COLO668 (cell line): Measurements from ENCODE around the gene PSMD14.
"Not testable (repeated sequence)": the region's sequence is repeated elsewhere in the genome, so short reads cannot be mapped to it uniquely, and the experiment has no call there.

ENCODE experiments used
- DNase-seq: peaks from one replicate; lab custom pipeline; 2025; ENCODE audit not compliant: unreplicated experiment; lab: John Stamatoyannopoulos, UW

PSMD14 gene

GRCh38 chr2:161308178-161308955 lies at the start of gene PSMD14:
Gene PSMD14 (plus strand): TSS chr2:161308425. CDS start chr2:161318826, 10,401 bp downstream.
- DNase-seq: peak; percentile 92

DNA sequence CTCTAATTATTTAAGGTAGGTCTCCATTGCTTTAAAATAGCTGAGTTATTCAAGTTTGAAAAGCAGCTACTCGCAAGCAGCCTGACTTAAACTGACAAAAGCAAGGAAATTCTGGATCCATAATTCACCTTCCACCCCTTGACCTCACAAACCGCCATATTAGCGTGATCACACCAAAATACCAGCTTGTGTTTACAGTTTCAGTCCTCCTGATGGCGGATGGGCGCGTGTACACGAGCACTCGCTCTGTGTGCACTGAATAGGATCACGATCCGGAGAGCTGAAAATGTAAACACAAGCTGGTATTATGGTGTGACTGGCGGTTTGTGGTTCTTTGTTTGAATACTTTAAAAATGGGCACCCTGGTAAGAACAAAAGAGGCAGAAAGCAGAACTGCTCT lies 42.4 kb upstream of the PSMD14 start:
- peak; percentile 47 for DNase-seq

DNA sequence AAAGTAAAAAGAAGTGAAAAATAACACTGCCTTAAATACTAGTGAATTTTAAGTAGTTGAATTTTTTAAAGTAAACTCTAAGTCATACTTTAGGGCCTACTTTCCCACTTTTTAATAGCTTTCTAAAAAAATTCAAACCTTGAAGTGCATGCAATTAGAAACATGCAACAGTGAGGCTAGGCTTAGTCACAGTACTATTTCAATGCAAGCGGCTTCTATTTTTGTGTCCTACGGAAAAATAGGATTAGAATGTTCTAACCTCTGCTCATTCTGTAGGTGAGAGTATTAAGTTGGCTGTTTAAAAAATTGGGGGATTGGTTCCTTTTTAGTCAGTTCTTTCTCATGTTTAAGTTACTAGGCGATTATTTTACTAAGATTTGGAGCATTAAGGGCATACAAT lies 39.1 kb upstream of the PSMD14 start:
- DNase-seq: no peak

GRCh38 chr2:161273038-161273760 lies 35.0 kb upstream of the PSMD14 start:
- DNase-seq: peak; percentile 17

GRCh38 chr2:161278564-161279229 lies 29.5 kb upstream of the PSMD14 start:
- DNase-seq: not testable (repeated sequence)

- not testable (repeated sequence) for DNase-seq
These were observed 28.9 kb upstream of the PSMD14 start for GRCh38 chr2:161279230-161279815.

GRCh38 chr2:161280906-161281323 lies 27.3 kb upstream of the PSMD14 start:
- not testable (repeated sequence) for DNase-seq

GRCh38 chr2:161281615-161282310 lies 26.5 kb upstream of the PSMD14 start:
- not testable (repeated sequence) for DNase-seq

DNA sequence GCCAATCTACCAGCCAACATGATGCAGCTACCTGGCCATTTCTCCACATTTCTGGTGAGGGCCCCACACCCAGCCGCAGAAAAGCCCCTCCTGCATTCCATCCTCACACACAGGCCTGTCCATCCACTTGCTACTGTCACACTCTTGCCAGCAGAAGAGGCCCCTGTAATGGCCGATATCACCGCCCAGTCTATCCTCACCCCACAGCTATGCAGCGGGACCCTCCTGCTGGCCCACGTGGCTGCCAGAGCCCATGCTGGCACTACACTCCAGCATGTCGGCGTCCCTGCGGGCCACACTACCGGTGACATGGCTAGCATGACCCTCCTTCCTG lies 25.9 kb upstream of the PSMD14 start:
- DNase-seq: not testable (repeated sequence)

GRCh38 chr2:161283926-161284325 lies 24.3 kb upstream of the PSMD14 start:
- DNase-seq: no peak

DNA sequence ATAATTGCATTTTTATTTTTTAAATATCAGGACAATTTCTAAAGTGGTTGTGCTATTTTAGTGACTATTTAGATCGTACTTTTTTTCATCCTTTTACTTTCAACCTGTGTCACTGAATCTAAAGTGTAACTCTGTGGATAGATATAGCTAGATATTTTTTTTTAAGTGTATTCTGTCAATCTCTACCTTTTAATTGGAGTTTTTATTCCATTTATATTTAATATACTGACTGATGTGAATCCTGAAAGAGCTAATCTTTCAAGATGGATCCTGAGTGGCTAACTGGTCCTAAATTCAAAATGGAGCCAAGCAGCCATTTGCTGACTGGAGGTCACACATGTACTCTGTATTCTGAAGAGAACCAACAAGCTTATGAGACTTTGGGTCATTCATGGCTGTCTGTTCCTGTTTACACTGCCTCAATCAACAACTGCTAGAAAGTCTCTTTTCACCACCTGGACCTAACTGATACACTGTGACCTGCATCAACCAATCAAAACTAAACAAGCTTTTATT lies 4.6 kb upstream of the PSMD14 start:
- no peak for DNase-seq

- no peak for DNase-seq
These were observed 1.3 kb upstream of the PSMD14 start for GRCh38 chr2:161306919-161307318.

DNA sequence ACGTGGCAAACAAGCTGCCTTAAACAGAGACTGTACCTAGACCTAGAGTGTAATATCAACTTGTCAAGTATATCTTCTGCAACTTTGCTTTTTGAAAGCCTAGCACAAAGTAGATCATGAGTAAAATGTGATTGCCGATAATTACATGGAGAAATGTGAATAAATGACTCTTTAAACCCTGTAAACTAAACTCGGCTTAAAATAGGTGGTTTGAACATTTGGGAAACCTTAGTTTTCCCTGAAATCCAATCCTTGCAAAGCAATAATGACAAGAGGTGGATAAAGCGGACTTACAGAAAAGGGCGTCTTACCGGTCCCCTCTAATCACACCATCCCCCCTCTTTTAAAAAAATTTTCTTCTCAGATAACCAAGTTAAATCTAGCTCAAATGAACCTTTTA lies 549 bp upstream of the PSMD14 start:
- no peak for DNase-seq

GRCh38 chr2:161312996-161313395 lies 4.8 kb downstream of the PSMD14 start:
- DNase-seq: no peak

DNA sequence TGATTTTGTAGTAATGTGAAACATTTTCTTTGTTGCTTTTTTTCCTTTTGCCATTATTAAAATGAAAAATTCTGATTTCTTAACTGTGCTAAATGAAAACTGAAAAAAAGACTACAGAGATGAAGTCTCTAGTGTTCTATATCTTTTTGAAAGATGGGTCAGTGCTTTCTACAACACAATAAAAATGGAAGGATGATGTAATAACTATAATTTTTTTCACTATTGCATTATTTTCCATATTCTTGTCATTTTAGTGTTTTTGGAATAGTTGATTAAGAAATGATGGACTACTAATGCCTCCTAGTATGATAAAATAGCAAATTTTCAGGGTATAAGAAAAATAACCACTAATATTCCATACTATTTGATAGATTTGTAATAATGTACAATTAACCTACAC lies 7.2 kb downstream of the PSMD14 start:
- DNase-seq: no peak

- DNase-seq: no peak
These were observed 8.5 kb downstream of the PSMD14 start for GRCh38 chr2:161316701-161317100.

DNA sequence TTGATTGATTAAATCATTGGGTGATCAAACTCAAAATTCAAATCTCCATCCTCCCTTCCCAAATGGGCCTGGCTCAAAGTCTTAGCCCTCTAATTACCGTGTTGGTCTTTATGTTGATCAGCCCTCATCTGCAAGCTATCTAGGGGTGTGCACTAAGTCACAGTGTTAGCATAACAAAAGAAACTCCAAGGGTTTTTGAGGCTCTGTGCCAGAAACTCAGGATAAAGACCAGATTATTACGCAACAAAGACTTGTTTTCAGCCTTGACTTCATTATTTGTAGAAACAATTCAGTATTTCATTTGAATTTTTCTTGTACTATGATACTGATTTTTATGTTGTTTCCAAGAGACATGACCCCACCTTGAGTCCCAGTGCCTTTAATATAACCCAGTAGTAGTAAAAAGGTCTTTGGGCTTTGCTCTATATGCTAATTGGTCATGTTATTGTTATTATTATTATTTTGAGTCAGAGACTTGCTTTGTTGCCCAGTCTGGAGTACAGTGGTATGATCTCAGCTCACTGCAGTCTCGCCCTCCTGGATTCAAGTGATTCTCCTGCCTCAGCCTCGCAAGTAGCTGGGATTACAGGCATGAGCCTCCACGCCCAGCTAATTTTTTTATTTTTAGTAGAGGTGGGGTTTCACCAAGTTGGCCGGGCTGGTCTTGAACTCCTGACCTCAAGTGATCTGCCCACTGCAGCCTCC lies 13.9 kb downstream of the PSMD14 start:
- DNase-seq: no peak

GRCh38 chr2:161324876-161325275 lies 16.7 kb downstream of the PSMD14 start:
- DNase-seq: no peak

DNA sequence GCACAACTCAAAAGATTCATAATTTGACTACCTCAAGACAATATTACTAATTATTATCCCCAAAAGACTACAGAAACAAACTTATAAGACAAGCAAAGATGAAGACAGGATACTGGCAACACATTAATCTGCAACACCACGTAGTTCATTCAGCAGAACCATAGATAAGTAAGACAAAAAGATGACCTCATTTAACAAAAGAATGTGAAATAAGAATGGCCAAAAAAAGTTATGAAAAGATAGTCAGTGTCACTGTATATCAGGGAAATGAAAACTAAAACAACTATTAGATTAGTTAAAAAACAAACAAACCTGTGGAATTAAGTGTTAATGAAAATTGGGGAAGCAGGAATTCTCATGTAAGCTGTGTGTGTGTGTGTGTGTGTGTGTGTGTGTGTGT lies 19.4 kb downstream of the PSMD14 start:
- no peak for DNase-seq

- DNase-seq: no peak
These were observed 24.2 kb downstream of the PSMD14 start for GRCh38 chr2:161332371-161332967.
